ENCODE measurements around the gene SRGAP2B. TPM values are rescaled to one million over a fixed set of nuclear protein-coding genes. Genes with fewer than 3 reads are reported as not detected.
"Not testable (repeated sequence)": the region's sequence is repeated elsewhere in the genome, so short reads cannot be mapped to it uniquely, and the experiment has no call there.

SRGAP2B gene
- total RNA-seq, 1 experiment from 2014 or later: 23.5 TPM

GRCh38 chr1:145041519-145041918 lies 53.6 kb downstream of the SRGAP2B start:
- not testable (repeated sequence) for DNase-seq; H3K14ac ChIP-seq (ENCODE audit: insufficient read depth, low read length); H3T11ph ChIP-seq (ENCODE audit: low read length); H2BK15ac ChIP-seq (ENCODE audit: low read depth, low read length); H3K4me1 Mint-ChIP-seq; H3K27ac ChIP-seq (ENCODE audit: insufficient read length, low read depth, low read length); H3K23me2 ChIP-seq (ENCODE audit: insufficient read length, low read depth, low read length, poor library complexity, severe bottlenecking); H2BK5ac ChIP-seq (ENCODE audit: insufficient read length, low read length); H3K18ac ChIP-seq (ENCODE audit: insufficient read length, low read depth, low read length); H3K4me2 ChIP-seq (ENCODE audit: insufficient read depth, insufficient read length, low read length); H3K4me3 Mint-ChIP-seq; H4K91ac ChIP-seq (ENCODE audit: insufficient read length, low read depth, low read length); H3K27me3 ChIP-seq (ENCODE audit: insufficient read depth, low read length); H3K23ac ChIP-seq (ENCODE audit: insufficient read length, low read depth, low read length); H3K4ac ChIP-seq (ENCODE audit: low read depth, low read length); H3K56ac ChIP-seq (ENCODE audit: insufficient read length, low read depth, low read length); H3K4me1 ChIP-seq (ENCODE audit: insufficient read depth, low read length); H3K9me3 ChIP-seq (ENCODE audit: control insufficient read depth, low read depth, low read length); H3K27ac Mint-ChIP-seq; H3K9ac ChIP-seq (ENCODE audit: extremely low read depth, insufficient read length, low read length); H2AK5ac ChIP-seq (ENCODE audit: insufficient read length, low read length); H4K8ac ChIP-seq (replicated peaks; ENCODE audit: insufficient read length, low read depth, low read length); H2BK20ac ChIP-seq (ENCODE audit: low read depth, low read length, poor library complexity, severe bottlenecking); H2AFZ ChIP-seq (ENCODE audit: low read length); H2BK120ac ChIP-seq (ENCODE audit: low read depth, low read length, poor library complexity, severe bottlenecking); H3K36me3 Mint-ChIP-seq (ENCODE audit: insufficient read depth in 1 of 3, low read depth in 3 of 3); H3K9me3 Mint-ChIP-seq; H4K20me1 ChIP-seq (ENCODE audit: control insufficient read depth, insufficient read depth, insufficient read length); H4K5ac ChIP-seq (ENCODE audit: insufficient read length, low read depth, low read length); H2BK12ac ChIP-seq (ENCODE audit: insufficient read length, low read depth, low read length); H3K79me1 ChIP-seq (ENCODE audit: insufficient read depth, low read depth, low read length, poor library complexity, severe bottlenecking); H3K27me3 Mint-ChIP-seq (ENCODE audit: low read depth); H3K79me2 ChIP-seq (ENCODE audit: insufficient read depth, low read length)
- no CpG with 5 or more reads among the region's 1 CpG for WGBS (ENCODE audit: extremely low coverage, insufficient read length, low lambda C conversion rate)

GRCh38 chr1:145036019-145036418 lies 59.1 kb downstream of the SRGAP2B start:
- not testable (repeated sequence) for H3K9me3 Mint-ChIP-seq; H3K14ac ChIP-seq (ENCODE audit: insufficient read depth, low read length); H2BK20ac ChIP-seq (ENCODE audit: low read depth, low read length, poor library complexity, severe bottlenecking); H4K91ac ChIP-seq (ENCODE audit: insufficient read length, low read depth, low read length); H2BK12ac ChIP-seq (ENCODE audit: insufficient read length, low read depth, low read length); H4K8ac ChIP-seq (replicated peaks; ENCODE audit: insufficient read length, low read depth, low read length); H3K27me3 Mint-ChIP-seq (ENCODE audit: low read depth); H3K36me3 Mint-ChIP-seq (ENCODE audit: insufficient read depth in 1 of 3, low read depth in 3 of 3); H3K4me3 Mint-ChIP-seq; H4K5ac ChIP-seq (ENCODE audit: insufficient read length, low read depth, low read length); H3K4me2 ChIP-seq (ENCODE audit: insufficient read depth, insufficient read length, low read length); H2AK5ac ChIP-seq (ENCODE audit: insufficient read length, low read length); H4K20me1 ChIP-seq (ENCODE audit: control insufficient read depth, insufficient read depth, insufficient read length); H3K56ac ChIP-seq (ENCODE audit: insufficient read length, low read depth, low read length); H3K23ac ChIP-seq (ENCODE audit: insufficient read length, low read depth, low read length); H3T11ph ChIP-seq (ENCODE audit: low read length); H2BK15ac ChIP-seq (ENCODE audit: low read depth, low read length); H3K79me2 ChIP-seq (ENCODE audit: insufficient read depth, low read length); H3K27me3 ChIP-seq (ENCODE audit: insufficient read depth, low read length); H3K79me1 ChIP-seq (ENCODE audit: insufficient read depth, low read depth, low read length, poor library complexity, severe bottlenecking); H3K9me3 ChIP-seq (ENCODE audit: control insufficient read depth, low read depth, low read length); H2AFZ ChIP-seq (ENCODE audit: low read length); H3K4ac ChIP-seq (ENCODE audit: low read depth, low read length); DNase-seq; H2BK5ac ChIP-seq (ENCODE audit: insufficient read length, low read length); H3K18ac ChIP-seq (ENCODE audit: insufficient read length, low read depth, low read length); H3K27ac ChIP-seq (ENCODE audit: insufficient read length, low read depth, low read length); H3K4me1 Mint-ChIP-seq; H3K23me2 ChIP-seq (ENCODE audit: insufficient read length, low read depth, low read length, poor library complexity, severe bottlenecking); H3K9ac ChIP-seq (ENCODE audit: extremely low read depth, insufficient read length, low read length); H3K4me1 ChIP-seq (ENCODE audit: insufficient read depth, low read length); H2BK120ac ChIP-seq (ENCODE audit: low read depth, low read length, poor library complexity, severe bottlenecking); H3K27ac Mint-ChIP-seq
- WGBS (ENCODE audit: extremely low coverage, insufficient read length, low lambda C conversion rate): no CpG with 5 or more reads among the region's 2 CpGs

Data from H9 (cell line).